ENCODE measurements around the gene PHLDA3.

PHLDA3 gene

GRCh38 chr1:201516511-201517127, 47.6 kb upstream of the PHLDA3 start:
- Histone ChIP-seq H3K4me3 (replicated peaks; ENCODE audit: insufficient read depth, low read length) (no peak overlapping the region), H3K27me3 (ENCODE audit: insufficient read depth, poor library complexity, severe bottlenecking) (no peaks in the 10 kb centered on the region), H3K27ac (replicated peaks) (no peak overlapping the region)
- DNase-seq (ENCODE audit: low read depth in 1 of 2, low spot score in 1 of 2), result no peak
- no peak for TF ChIP-seq CTCF (IDR thresholded peaks at IDR 0.05; ENCODE audit: insufficient read depth, low read length)
- TF ChIP-seq GABPA (IDR thresholded peaks at IDR 0.05; ENCODE audit: low read depth), result no peak
- TF ChIP-seq REST (IDR thresholded peaks at IDR 0.05; ENCODE audit: insufficient replicate concordance, low read depth), result no peak
- TF ChIP-seq SPI1 (IDR thresholded peaks at IDR 0.05; ENCODE audit: borderline replicate concordance, low read depth), result no peak
- TF ChIP-seq POLR2AphosphoS5 (IDR thresholded peaks at IDR 0.05; ENCODE audit: low read depth), result no peak

- peak in 1 of 2 experiments; percentile 58 for DNase-seq (ENCODE audit: low read depth in 1 of 2, low spot score in 1 of 2)
- TF ChIP-seq SPI1 (IDR thresholded peaks at IDR 0.05; ENCODE audit: borderline replicate concordance, low read depth) (no peak), POLR2AphosphoS5 (IDR thresholded peaks at IDR 0.05; ENCODE audit: low read depth) (no peak), REST (IDR thresholded peaks at IDR 0.05; ENCODE audit: insufficient replicate concordance, low read depth) (no peak), CTCF (IDR thresholded peaks at IDR 0.05; ENCODE audit: insufficient read depth, low read length) (no peak), GABPA (IDR thresholded peaks at IDR 0.05; ENCODE audit: low read depth) (no peak)
- no peak overlapping the region for H3K4me3 ChIP-seq (replicated peaks; ENCODE audit: insufficient read depth, low read length)
- no peaks in the 10 kb centered on the region for H3K27me3 ChIP-seq (ENCODE audit: insufficient read depth, poor library complexity, severe bottlenecking)
- H3K27ac ChIP-seq (replicated peaks), result no peak overlapping the region
These were observed 46.9 kb upstream of the PHLDA3 start for GRCh38 chr1:201515895-201516294.

- TF ChIP-seq CTCF (IDR thresholded peaks at IDR 0.05; ENCODE audit: insufficient read depth, low read length), result no peak
- no peak for TF ChIP-seq REST (IDR thresholded peaks at IDR 0.05; ENCODE audit: insufficient replicate concordance, low read depth)
- no peak for TF ChIP-seq GABPA (IDR thresholded peaks at IDR 0.05; ENCODE audit: low read depth)
- TF ChIP-seq SPI1 (IDR thresholded peaks at IDR 0.05; ENCODE audit: borderline replicate concordance, low read depth), result no peak
- no peak for TF ChIP-seq POLR2AphosphoS5 (IDR thresholded peaks at IDR 0.05; ENCODE audit: low read depth)
- Histone ChIP-seq H3K4me3 (replicated peaks; ENCODE audit: insufficient read depth, low read length) (no peak overlapping the region), H3K27ac (replicated peaks) (no peak overlapping the region), H3K27me3 (ENCODE audit: insufficient read depth, poor library complexity, severe bottlenecking) (no peaks in the 10 kb centered on the region)
- DNase-seq (ENCODE audit: low read depth in 1 of 2, low spot score in 1 of 2), result no peak
These were observed 46.2 kb upstream of the PHLDA3 start for GRCh38 chr1:201515062-201515750.

All from HL-60 (cell line).